GM12872 (cell line): ENCODE results near the gene OR4D9.

Experiments used
- TF ChIP-seq, protein P1 (sequence below): IDR thresholded peaks from 3 replicates; pipeline ENCODE4 v1.5.1; 2011; ENCODE audit warnings: low read depth, mild to moderate bottlenecking, low read length, moderate library complexity; ENCODE audit not compliant: insufficient read depth

The OR4D9 gene

DNA sequence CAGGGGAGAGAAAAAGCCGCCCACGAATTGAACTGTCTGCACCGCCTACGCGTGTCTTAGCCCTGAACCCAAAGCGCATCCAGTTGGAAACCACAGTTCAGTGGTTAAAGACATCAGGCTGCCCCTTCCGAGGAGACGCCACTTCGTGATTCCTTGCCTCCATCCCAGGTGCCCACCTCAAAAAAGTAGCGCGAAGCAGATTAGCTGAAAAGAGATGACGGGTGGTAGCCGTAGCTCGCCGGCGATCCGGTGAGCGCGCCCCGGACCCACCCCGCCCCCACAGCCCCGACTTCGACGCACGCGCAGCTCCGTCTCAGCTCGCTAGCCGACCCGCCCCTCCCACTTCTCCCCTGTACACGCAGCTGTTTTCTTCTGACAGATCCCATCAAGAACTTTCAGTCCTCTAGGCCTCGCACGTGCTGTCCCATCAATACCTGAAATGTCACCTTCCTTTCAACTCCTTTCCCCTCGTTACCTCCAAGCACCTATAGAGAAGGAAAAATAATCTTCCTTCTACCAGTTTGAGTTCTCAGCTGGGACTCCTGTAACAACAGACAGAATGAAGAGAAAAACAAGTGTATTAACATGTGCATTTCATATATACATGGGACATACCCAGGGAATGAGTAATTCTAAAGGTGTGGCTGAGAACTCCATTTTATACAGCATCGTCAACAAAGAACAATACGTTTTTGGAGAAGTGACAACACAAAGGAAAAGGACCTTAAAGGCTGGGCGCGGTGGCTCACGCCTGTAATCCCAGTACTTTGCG, 49.5 kb downstream of the OR4D9 start:
- TF ChIP-seq, protein P1, sequence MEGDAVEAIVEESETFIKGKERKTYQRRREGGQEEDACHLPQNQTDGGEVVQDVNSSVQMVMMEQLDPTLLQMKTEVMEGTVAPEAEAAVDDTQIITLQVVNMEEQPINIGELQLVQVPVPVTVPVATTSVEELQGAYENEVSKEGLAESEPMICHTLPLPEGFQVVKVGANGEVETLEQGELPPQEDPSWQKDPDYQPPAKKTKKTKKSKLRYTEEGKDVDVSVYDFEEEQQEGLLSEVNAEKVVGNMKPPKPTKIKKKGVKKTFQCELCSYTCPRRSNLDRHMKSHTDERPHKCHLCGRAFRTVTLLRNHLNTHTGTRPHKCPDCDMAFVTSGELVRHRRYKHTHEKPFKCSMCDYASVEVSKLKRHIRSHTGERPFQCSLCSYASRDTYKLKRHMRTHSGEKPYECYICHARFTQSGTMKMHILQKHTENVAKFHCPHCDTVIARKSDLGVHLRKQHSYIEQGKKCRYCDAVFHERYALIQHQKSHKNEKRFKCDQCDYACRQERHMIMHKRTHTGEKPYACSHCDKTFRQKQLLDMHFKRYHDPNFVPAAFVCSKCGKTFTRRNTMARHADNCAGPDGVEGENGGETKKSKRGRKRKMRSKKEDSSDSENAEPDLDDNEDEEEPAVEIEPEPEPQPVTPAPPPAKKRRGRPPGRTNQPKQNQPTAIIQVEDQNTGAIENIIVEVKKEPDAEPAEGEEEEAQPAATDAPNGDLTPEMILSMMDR: no peak

DNA sequence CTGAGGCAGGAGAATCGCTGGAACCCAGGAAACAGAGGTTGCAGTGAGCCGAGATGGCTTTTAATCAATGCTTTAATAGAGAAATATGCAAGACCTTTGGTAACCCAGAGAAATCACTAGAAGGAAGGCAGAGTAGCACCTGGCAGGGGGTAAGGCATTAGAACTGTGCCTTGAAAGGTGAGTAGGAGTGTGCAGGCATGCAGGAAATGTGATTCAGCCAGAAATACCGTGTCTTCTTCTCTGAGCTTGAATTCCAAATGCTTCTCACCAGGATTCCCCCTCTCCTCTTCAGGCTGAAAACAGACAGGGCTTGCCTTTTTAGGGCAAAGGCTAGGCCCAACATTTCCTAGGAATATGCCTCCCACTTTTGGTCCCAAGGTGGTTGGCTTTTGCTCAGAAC, 51.0 kb downstream of the OR4D9 start:
- TF ChIP-seq, protein P1: no peak
